Amygdala (tissue), 56 donors: ENCODE results near the gene CHST12.

Experiments
- DNase-seq, 56 donors: peaks; one replicate each; lab custom pipeline; 2025; lab: John Stamatoyannopoulos, UW

CHST12 gene

GRCh38 chr7:2476298-2476697, 72.9 kb downstream of the CHST12 start, which contains the start of gene GRIFIN:
TSS of gene GRIFIN (minus strand) at chr7:2476398. CDS start at chr7:2476383, 15 bp downstream.
- no peak for DNase-seq

GRCh38 chr7:2476776-2477446, 73.5 kb downstream of the CHST12 start:
- no peak for DNase-seq

- DNase-seq: peak in 30 of 56 donors; percentile 6 to 66 (median 28)
Measured at GRCh38 chr7:2477447-2478398, 74.3 kb downstream of the CHST12 start.

- peak in 9 of 56 donors; percentile 12 to 30 (median 21) for DNase-seq
Measured at GRCh38 chr7:2478399-2478785, 75.0 kb downstream of the CHST12 start.

GRCh38 chr7:2478800-2479199, 75.4 kb downstream of the CHST12 start:
- DNase-seq: no peak

GRCh38 chr7:2479276-2480069, 76.1 kb downstream of the CHST12 start:
- no peak for DNase-seq

GRCh38 chr7:2480070-2480408, 76.6 kb downstream of the CHST12 start:
- no peak for DNase-seq

GRCh38 chr7:2481195-2481594, 77.8 kb downstream of the CHST12 start:
- DNase-seq: no peak

- DNase-seq: no peak
Measured at GRCh38 chr7:2482725-2483451, 79.5 kb downstream of the CHST12 start.

GRCh38 chr7:2483494-2483893, 80.1 kb downstream of the CHST12 start:
- DNase-seq: no peak

- DNase-seq: no peak
Measured at GRCh38 chr7:2484868-2485267, 81.5 kb downstream of the CHST12 start.

- no peak for DNase-seq
Measured at GRCh38 chr7:2487586-2488271, 84.3 kb downstream of the CHST12 start.

GRCh38 chr7:2488272-2488645, 84.8 kb downstream of the CHST12 start:
- no peak for DNase-seq

GRCh38 chr7:2488681-2489080, 85.3 kb downstream of the CHST12 start:
- no peak for DNase-seq

- no peak for DNase-seq
Measured at GRCh38 chr7:2490181-2490651, 86.8 kb downstream of the CHST12 start.

GRCh38 chr7:2492038-2492437, 88.6 kb downstream of the CHST12 start:
- no peak for DNase-seq

- no peak for DNase-seq
Measured at GRCh38 chr7:2493205-2494164, 90.1 kb downstream of the CHST12 start.
